DMS53 treated with DMSO at 0.1 percent for 48 hours (cell line): ENCODE results near the gene PROZ.

Experiments used
- DNase-seq: peaks from one replicate; lab custom pipeline; 2025; ENCODE audit not compliant: unreplicated experiment; lab: John Stamatoyannopoulos, UW

PROZ gene

DNA sequence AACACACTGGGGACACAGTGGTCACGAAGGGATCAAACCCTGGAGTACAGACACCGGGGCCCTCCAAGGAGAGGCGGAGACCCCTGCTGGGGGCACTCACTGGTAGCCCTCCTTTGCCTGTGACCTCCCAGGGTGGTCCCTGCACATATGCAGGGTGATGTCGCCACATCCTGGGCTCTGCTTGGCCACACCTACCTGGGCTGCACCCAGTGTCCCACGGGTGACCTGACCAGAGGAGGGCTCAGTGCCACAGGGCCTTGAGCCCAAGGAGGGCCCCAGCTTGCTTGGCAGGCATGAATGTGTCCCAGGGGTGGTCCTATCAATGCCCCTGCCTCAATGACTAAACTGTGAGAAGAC is 45.9 kb downstream of the PROZ start:
- no peak for DNase-seq

DNA sequence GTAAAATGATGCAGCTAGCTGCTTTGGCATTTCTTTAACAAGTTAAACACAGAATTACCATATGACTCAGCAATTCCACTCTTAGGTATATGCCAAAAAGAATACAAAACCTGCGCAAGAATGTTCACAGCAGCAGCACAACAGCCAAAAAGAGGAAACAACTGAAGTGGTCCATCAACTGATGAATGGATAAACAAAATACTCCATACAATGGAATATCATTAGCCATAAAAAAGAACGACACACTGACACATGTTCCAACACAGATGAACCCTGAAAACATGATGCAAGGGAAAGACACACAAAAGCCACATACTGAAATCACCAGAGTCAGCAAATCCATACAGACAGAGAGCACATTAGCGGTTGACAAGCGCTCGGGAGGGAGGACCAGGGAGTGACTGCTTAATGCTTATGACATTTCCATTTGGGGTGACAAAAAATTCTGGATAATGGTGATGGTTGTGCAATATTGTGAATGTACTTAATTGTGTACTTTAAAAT is 47.0 kb downstream of the PROZ start:
- DNase-seq = no peak

DNA sequence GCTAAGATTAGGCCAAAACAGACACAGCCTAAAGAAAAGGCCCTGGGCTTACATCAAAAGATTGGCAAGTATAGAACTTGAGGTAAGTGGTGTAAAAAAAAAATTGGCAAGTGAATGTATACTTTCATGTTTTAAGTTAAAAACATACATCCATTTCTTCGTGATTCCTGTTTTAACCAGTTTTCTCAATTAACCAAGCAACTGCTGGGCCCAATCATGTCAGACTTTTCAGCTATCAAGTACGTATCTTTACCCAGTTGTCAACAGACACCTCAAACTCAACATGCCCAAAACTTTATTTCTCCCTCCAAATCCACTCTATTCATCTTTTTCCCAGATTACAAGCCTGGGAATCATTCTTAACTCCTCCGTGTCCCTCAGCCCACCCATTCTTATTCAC is 49.0 kb downstream of the PROZ start:
- no peak for DNase-seq

DNA sequence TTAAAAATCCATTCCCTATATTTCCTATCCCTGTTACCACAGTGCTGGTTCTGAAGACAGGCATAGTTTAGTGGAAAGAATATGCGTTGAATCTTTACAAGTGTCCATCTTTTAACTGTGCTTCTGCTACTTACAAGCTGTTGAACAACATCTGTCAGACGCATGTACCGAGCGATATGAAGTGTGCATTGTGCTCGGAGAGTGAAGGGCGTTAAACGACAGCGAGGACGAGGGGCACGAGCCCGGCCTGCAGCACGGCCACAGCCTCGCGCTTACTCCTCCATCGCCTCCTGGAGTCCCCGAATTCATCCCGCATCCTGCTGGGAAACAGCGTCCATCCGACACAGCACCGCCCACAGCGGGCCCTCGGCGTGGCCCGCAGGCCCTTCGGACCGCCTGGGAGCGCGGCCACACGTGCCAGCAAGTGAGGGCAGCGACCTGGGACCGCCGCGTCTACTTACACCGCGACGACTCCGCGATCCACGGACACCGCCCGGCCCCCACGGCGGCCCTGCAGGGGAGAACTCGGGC is 49.5 kb downstream of the PROZ start:
- DNase-seq = no peak

DNA sequence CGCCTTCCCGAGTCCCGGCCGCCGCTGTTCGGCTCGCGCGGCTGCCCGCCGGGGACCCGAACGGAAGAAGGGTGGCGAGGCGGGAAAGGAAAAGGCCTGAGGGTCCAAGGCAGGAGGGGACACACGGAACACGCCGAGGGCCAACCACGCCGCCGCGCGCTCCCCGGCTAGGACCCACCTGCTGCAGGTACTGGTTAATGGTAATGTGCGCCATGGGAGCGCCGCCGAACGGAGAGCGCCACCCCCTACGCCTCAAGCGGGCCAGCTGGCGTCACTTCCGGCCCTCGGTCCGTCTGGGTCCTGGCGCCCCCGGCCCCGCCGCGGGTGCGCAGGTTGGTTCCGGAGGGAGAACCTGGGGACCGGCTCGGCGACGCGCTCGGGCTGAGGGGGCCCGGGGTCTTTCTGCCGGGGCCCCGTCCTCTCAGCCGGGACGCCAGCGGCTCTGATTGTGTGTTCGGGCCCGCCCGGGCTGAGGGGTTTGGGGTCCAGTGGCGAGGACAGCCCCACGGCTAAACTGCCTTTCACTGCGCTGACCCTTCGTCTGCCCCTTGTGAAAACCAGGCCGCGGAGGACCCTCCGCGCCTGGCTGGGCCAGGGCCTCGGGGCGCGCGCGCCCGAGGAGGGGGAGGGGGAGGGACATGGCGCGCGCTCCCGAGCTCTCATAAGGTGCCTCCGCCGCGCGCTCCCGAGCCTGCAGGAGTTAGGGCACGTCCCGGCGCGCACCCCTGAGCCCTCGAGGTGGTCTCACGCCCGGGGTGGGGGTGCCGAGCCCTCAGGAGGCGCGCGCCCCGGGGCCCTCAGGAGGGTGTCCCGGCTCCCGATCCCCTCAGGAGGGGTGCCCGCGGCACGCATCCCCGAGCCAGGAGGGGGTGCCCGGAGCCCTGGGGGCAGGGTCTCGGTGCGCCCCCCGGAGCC is 50.2 kb downstream of the PROZ start, which contains the start of gene PCID2:
Gene PCID2 (minus strand): TSS at position 249 of the 915 bp plus-strand sequence. CDS start 35 bp downstream, at position 214.
- DNase-seq = peak; percentile 11

DNA sequence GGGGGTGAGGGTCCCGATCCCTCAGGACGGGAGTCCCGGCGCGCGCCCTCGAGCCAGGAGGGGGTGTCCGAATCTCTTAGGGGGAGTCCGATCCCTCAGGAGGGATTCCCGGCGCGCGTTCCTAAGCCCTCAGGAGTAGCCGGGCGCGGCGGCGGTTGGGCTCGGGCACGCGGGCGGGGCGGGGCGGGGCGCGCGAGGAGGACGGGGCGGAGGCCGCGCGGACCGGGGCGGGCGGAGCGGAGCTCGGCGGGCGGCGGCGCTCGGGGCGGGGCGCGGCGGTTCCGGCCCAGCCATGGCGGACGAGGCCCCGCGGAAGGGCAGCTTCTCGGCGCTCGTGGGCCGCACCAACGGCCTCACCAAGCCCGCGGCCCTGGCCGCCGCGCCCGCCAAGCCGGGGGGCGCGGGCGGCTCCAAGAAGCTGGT is 50.9 kb downstream of the PROZ start, which contains the start of gene CUL4A:
Gene CUL4A (plus strand): TSS at position 278 of the 423 bp plus-strand sequence. CDS start 15 bp downstream, at position 293.
- DNase-seq = peak; percentile 12

DNA sequence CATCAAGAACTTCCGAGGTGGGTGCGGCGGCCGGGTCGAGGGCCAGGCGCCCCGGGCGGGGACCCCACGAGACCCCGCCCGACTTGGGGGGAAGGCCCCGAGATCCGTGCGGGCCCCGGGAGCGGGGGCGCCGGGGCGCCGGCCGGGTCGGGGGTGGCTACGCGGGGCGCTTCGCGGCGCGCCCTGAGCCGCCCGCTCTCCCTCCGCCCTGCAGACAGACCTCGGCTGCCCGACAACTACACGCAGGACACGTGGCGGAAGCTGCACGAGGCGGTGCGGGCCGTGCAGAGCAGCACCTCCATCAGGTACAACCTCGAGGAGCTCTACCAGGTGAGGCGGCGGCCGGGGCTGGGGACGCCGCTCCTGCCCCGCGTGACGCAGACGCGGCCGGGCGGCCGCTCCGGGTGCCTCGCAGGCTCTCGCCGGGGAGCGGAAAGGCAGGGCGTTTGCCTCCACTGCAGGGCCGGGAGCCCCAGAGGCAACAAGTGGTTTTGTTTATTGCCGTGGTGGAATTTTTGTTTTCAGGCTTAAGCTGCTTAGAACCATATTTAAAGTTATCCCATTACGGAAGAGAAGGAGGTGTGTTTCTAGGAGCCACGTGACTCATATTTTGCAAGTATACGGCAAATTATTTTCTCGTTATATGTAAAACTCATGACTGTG is 51.4 kb downstream of the PROZ start:
- DNase-seq = no peak

DNA sequence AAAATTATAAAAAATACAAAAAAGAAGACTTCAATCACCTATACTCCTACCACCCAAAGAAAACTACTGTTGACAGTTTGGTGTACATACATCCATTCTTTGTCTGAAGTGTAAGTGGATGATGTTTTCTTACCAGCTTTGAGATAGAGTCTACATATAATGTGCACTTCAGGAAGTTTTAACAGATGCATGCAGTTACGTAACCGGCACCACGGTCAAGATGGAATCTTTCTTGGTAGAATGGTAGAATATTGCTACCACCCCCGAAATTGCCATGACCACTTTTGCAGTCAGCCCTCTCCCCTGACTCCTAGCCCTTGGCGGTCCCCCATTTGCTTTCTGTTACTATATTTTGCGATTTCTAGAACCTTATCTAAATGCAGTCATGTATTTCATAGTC is 52.4 kb downstream of the PROZ start:
- no peak for DNase-seq

DNA sequence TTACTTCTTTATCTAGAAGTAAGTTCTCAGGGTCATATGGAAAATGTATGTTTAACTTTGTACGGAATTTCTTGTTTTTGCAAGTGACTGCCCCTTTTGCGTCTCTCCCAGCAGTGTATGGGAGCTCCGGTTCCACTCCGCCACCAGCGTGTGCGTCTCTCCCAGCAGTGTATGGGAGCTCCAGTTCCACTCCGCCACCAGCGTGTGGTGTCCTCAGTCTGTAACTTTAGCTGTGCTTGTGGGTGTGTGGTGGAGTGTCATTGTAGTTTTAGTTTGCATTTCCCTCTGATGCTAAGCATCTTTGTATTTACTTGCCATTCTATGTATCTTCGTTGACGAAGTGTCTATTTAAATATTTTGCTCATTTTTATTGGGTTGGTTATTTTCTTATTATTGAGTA is 53.3 kb downstream of the PROZ start:
- DNase-seq = no peak

DNA sequence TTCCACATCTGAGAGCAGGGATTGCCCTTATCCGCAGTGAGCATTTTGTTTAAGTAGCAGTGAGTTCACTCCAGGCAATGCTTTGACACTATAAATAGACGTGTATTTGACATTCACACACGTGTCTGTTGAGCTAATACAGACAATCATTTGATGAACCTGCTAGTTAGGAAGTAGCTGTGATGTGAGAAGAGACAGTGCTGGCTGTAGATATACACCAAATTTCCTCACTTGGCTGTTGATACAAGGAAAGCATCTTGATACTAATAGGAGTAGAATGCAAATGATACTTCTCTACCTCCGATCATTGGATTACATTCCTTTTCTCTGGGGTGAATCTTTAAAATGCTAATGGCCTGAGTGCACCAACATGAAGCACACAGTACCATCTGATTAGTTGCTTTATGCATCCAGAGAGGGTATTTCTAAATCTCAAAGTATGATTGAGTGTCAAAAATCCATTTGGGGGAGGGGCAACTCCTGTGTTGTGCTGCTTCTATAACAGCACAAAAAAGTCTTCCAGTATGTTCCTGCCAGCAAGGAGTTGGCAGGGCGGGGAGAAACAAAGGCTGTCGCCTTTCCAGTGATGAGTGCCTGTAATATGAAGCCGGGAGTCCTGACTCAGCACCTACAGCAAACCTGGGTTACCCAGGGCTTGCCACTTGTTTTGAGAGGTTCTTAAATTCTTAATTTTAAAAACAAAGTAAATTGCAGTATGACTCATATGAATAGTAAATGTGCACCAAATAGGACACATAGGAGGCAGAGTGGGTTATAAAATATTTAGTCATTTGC is 58.0 kb downstream of the PROZ start:
- DNase-seq = no peak

DNA sequence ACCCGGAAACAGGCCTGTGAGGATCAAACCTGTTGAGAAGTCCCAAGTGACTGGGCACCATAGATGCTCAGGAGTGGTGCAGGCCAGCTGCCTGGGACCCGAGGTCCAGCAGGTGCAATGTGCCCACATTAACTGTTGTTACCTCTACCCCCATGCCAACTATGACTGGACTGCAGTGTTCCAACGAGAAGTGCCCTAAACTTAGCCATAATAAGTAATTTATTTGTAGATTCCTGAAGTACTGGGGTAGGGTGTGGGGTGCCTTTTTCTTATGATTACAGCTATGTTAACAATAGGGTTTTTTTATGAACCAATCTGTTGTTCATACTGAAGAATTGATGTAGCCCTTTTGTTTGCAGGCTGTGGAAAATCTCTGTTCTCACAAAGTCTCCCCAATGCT is 60.1 kb downstream of the PROZ start:
- DNase-seq = no peak

DNA sequence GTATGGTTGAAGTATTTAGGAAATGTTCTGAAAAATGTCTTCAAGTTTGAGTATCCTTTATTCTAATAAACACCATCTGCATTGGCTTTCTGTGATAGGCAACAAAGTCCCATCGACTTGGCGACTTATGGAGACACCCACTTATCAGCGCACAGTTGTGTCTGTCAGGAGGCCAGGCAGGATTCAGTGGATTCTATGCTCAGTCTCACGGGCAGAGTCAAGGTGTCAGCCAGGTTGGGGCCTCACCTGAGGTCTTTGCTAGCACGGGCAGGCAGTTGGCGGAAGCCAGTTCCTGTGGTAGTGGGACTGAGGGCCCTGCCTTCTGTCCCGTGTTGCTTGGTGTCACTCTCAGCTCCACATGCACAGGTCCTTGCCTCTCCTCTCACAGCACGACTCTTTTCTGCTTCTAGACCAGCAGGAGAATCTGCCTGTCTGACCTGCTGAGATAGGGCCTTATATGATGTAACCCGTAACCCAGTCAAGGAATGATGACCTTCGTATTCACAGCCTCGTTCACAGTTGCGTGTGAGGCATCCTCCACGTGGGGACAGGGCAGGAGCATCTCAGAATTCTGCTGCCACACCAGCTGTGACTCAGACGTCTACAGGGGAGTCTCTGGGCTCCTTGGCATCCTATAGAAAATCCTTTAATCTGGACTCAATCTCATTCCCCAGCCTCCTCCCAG is 61.0 kb downstream of the PROZ start:
- DNase-seq = no peak

DNA sequence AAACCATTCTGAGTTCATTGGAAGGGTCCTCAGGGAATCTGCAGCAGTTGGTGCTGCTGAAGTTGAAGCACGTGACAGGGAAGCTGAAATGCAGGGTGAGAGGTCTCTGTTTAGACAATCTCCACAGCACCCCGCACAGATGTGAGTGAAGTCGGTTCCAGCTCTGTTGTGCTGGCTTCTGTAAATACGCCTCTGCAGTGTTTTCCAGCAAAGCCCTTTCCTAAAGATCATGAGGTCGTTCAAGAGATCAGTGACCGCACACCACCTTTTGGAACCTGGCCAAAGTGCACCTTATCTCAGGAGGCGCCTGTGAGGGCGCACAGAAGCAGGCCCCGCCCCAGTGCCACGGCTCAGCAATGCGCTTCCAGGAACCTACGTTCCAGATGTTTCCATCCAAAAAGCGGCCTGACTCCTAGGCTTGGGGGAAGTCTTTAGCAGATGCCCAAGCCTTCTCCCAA is 61.7 kb downstream of the PROZ start:
- no peak for DNase-seq

DNA sequence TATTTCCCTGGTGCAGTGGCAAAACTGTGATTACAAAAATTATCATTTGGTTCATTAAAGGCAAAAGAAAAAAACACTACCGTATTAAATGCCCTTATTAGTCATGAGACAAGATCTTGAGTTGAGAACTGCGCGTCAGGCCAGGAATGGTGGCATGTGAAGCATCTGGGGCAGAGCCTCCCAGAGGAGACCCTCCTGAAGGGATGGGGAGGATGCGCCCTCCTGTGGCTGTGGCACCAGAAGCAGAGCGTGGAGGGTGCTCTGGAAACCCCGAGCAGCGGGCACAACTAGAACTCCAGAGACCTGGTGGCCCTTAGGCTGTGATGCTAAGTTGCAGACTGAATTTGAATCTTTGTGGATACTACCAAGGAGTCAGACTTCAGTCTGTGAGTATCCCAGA is 62.4 kb downstream of the PROZ start:
- no peak for DNase-seq
